H54 (cell line): ENCODE data around the gene PLP2.
A peak's percentile ranks its signal among the peaks of the same experiment; 100 is the strongest.
"Not testable (repeated sequence)": the region's sequence is repeated elsewhere in the genome, so short reads cannot be mapped to it uniquely, and the experiment has no call there.

Experiments
- DNase-seq: peaks from one replicate; pipeline ENCODE4 v3.0.0; 2011; ENCODE audit warnings: low spot score, mixed read lengths; ENCODE audit not compliant: insufficient read length
- FAIRE-seq: peaks from 3 replicates; lab custom pipeline; 2011; peaks lifted over from hg19 to GRCh38; lab: Jason Lieb, UNC
- POLR2A ChIP-seq: IDR thresholded peaks from 2 replicates; pipeline ENCODE4 v1.6.1; 2011; ENCODE audit warnings: low read depth, mild to moderate bottlenecking, low read length

PLP2 gene

GRCh38 chrX:49171752-49172279 lies at the start of gene PLP2:
Gene PLP2, plus strand, starts transcription at chrX:49171898. Its CDS starts 103 bp downstream, at chrX:49172001.
- peak; percentile 81 for TF ChIP-seq POLR2A
- DNase-seq, result no peak
- no peak for FAIRE-seq

DNA sequence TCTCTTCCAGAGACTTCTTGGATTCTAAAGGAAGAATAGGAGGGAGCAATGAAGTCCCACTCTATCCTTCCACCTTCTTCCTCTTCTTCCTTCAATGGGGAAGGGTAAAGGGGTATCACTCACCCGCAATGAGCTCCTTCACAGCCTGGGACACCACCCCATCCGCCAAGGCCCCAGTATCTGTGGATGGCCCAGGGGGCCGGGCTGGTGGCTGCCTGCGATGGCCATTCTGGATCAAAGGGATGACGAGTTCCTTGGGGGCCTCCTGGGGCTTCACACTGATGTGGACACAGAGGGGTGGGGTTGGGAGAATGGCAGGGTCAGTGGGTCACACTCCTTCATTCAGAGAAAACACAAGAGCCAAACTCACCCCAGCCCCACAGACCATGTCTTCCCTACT lies 49.2 kb upstream of the PLP2 start:
- DNase-seq, result no peak
- FAIRE-seq, result no peak
- no peak for TF ChIP-seq POLR2A

DNA sequence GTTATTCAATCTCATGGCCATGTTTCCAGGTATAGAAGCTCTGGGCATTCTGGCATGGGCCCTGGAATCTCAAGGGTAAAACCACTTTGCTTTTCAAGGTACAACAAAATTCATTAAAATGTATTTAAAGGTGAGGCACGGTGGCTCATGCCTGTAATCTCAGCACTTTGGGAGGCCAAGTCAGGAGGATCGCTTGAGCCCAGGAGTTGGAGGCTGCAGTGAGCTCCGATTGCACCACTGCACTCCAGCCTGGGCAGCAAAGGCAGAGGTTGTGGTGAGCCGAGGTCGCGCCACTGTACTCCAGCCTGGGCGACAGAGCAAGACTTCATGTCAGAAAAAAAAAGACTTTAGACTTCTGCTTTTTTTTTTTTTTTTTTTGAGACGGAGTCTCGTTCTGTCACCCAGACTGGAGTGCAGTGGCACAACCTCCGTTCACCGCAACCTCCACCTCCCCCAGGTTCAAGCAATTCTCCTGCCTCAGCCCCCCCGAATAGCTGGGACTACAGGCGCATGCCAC lies 43.9 kb upstream of the PLP2 start:
- not testable (repeated sequence) for FAIRE-seq, DNase-seq

DNA sequence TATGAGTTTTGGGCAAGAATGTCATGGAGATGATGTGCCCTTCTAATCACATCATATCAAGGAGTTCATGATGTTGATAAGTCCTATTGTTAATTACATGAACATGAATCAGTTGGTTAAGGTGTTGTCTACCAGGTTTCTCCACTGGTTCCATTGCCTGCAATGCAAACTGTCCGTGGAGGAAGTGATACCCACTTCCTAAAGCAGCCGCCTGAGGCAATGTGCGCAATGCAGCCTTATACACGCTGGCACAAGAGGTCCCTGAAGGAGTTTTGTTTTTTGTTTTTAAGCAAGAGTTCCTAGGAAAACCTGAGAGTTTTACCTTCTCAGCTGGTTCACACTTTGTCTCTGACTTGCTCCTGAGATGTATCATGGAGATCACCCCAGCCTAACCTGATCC lies 42.3 kb upstream of the PLP2 start:
- FAIRE-seq (no peak), DNase-seq (no peak)
- TF ChIP-seq POLR2A, result no peak

- DNase-seq, FAIRE-seq: not testable (repeated sequence)
These were observed 39.4 kb upstream of the PLP2 start for GRCh38 chrX:49132275-49132674.

GRCh38 chrX:49133759-49134158 lies 37.9 kb upstream of the PLP2 start:
- TF ChIP-seq POLR2A, result no peak
- FAIRE-seq (no peak), DNase-seq (no peak)

GRCh38 chrX:49137492-49137891 lies 34.2 kb upstream of the PLP2 start:
- no peak for DNase-seq
- TF ChIP-seq POLR2A, result no peak
- no peak for FAIRE-seq

GRCh38 chrX:49139713-49140112 lies 32.0 kb upstream of the PLP2 start:
- FAIRE-seq (no peak), DNase-seq (no peak)
- TF ChIP-seq POLR2A, result no peak

DNA sequence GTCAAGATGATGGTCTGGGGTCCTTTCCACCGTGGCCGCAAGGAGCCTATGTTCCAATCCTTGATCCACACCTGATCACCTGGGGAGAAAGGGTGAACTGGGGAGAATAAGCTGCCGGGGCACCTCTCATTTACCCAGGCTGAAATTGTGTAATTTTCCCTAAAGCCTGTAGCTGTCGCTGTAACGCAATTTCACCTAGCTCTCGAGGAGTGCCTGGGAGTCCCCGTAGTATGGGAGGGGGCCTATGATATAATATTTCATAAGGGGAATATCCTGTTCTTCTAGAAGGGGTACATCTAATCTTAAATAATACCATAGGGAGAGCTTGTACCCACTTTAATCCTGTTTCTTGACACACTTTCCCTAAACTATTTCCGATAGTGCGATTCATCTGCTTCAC lies 29.4 kb upstream of the PLP2 start:
- not testable (repeated sequence) for DNase-seq, FAIRE-seq

- FAIRE-seq, DNase-seq: not testable (repeated sequence)
These were observed 28.5 kb upstream of the PLP2 start for GRCh38 chrX:49143154-49143553.

DNA sequence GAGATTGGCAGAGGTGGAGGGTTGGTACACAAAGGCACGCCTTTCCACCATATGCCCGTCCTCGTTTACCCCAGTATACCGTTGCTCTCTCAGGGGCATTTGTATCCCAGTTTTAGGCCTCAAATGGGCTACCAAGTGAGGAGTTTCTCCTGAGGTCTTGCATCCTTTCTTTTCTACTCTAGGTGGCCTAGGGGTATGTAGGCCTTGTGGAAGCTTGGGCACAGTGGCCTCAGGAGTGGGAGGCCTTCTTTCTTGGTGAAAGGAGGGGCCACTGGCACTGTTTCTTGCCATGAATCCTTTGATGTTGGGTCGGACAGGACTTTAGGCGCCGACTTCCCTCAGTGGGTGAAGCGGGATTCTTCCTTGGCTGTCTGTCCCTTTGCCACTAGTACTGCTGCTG lies 24.4 kb upstream of the PLP2 start:
- TF ChIP-seq POLR2A, result no peak
- no peak for FAIRE-seq
- no peak for DNase-seq

GRCh38 chrX:49147936-49148335 lies 23.8 kb upstream of the PLP2 start:
- FAIRE-seq, result no peak
- no peak for DNase-seq
- TF ChIP-seq POLR2A, result no peak

DNA sequence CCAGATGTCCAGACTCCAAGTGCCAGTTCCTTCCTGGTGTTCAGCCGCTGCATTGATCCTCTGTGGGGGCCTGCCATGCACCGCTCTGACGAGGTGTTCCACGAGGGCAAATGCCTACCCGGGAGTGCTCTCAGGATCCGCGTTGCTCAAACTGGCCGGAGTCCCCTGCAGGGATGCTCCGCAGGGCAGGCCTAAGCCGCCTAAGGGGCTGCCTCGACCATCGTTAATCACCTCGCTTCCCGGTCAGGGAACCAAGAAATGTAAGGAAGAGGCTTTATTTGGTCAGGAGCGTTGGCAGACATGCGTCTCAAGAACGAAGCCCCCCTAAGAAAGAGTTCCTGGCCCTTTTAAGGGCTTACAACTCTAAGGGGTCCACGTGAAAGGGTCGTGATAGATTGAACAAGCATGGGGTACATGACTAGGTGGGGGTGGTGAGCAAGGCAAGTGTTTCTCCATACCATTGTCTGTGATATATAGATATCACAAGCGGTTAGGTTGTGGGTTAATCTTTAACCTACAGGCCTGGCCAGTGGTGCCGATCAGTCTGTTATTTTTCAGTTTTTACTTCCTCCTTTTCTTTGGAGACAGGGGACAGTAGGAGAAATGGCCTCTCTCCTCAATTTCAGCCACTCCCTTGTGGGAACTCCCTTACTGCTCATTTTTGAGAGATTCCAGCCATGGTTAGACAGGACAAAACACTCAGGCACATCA lies 23.2 kb upstream of the PLP2 start:
- DNase-seq, FAIRE-seq: not testable (repeated sequence)

- DNase-seq, FAIRE-seq: not testable (repeated sequence)
These were observed 22.4 kb upstream of the PLP2 start for GRCh38 chrX:49149291-49149690.

DNA sequence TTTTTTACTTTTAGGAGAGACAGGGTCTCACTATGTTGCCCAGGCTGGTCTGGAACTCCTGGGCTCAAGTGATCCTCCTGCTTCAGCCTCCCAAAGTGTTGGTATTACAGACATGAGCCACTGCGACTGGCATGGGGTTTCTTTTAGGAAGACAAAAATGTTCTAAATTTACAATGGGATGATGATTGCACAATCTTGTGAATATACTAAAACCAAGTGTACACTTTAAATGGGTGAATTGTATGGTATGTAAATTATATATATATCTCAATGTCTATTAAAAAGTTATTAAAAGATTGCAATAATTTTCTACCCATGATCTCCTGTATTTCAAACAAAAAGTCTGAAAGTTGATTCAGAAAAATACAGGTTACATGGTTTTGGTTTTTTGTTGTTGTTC lies 18.2 kb upstream of the PLP2 start:
- no peak for DNase-seq
- no peak for FAIRE-seq
- no peak for TF ChIP-seq POLR2A
